Endodermal cell (in vitro differentiated cells): Measurements from ENCODE around the gene NDN. TPM values are rescaled to one million over a fixed set of nuclear protein-coding genes. Genes with fewer than 3 reads are reported as not detected.

Experiments used
- DNase-seq: peaks from one replicate; pipeline ENCODE4 v3.0.0-alpha.2; 2017
- H3K27ac ChIP-seq: 2 replicates; pipeline ENCODE4 v1.5.1; 2013; ENCODE audit warnings: mild to moderate bottlenecking, low read depth, low read length, moderate library complexity
- H3K27me3 ChIP-seq: 2 replicates; pipeline ENCODE4 v1.6.1; 2013; ENCODE audit warnings: mild to moderate bottlenecking, low read length, moderate library complexity; ENCODE audit not compliant: insufficient read depth, control insufficient read depth, poor library complexity, severe bottlenecking
- H3K36me3 ChIP-seq: 2 replicates; pipeline ENCODE4 v1.7.0; 2013; ENCODE audit warnings: mild to moderate bottlenecking, low read length, moderate library complexity; ENCODE audit not compliant: control insufficient read depth, insufficient read depth
- H3K4me1 ChIP-seq: one replicate; pipeline ENCODE4 v1.7.0; 2013; ENCODE audit warnings: low read length; ENCODE audit not compliant: control insufficient read depth, insufficient read depth
- H3K4me3 ChIP-seq: 2 replicates; pipeline ENCODE4 v1.5.1; 2013; ENCODE audit warnings: mild to moderate bottlenecking, low read length, moderate library complexity
- H3K9ac ChIP-seq: 2 replicates; pipeline ENCODE4 v1.6.1; 2013; ENCODE audit warnings: mild to moderate bottlenecking, low read length, moderate library complexity; ENCODE audit not compliant: poor library complexity, severe bottlenecking; ENCODE audit errors: extremely low read depth
- H3K9me3 ChIP-seq: 2 replicates; pipeline ENCODE4 v1.6.1; 2013; ENCODE audit warnings: mild to moderate bottlenecking, low read length, moderate library complexity; ENCODE audit not compliant: control insufficient read depth
- H3K27ac Mint-ChIP-seq: 2 replicates; pipeline ENCODE4 v1.8.0; 2020; ENCODE audit warnings: mixed read lengths
- H3K27me3 Mint-ChIP-seq: 2 replicates; pipeline ENCODE4 v1.8.0; 2021; ENCODE audit warnings: mild to moderate bottlenecking, mixed read lengths; ENCODE audit not compliant: insufficient read depth
- H3K36me3 Mint-ChIP-seq: 2 replicates; pipeline ENCODE4 v1.8.0; 2020; ENCODE audit warnings: low read depth, mixed read lengths
- H3K4me1 Mint-ChIP-seq: 2 replicates; pipeline ENCODE4 v1.8.0; 2020; ENCODE audit warnings: mixed read lengths
- H3K4me3 Mint-ChIP-seq: 2 replicates; pipeline ENCODE4 v1.8.0; 2020; ENCODE audit warnings: mild to moderate bottlenecking, moderate library complexity, mixed read lengths
- H3K9me3 Mint-ChIP-seq: 2 replicates; pipeline ENCODE4 v1.8.0; 2020; ENCODE audit warnings: mild to moderate bottlenecking, mixed read lengths
- WGBS, 2 experiments: methylation state at CpG; one replicate each; pipeline versions ENCODE4 v1.1.5 to v1.1.7; 2013; ENCODE audit warnings: missing lambda C conversion rate in 2 of 2, mixed read lengths in 1 of 2; ENCODE audit not compliant: insufficient coverage in 1 of 2, insufficient read length in 1 of 2; 5-methylcytosine and 5-hydroxymethylcytosine counted together
- total RNA-seq, 2 donors: library from RNA; stranded (reverse); fragmentation: NEBNext Ultra II Directional in 1 of 2; extraction: Animal tissue kit (Norgen Biotek cat#: 25700) in 1 of 2; gene quantifications; 2 replicates in 1 of 2; 3 replicates in 1 of 2; pipeline ENCODE4 v1.2.1, GENCODE V29; 2021
- TF ChIP-seq, protein P1 (sequence below): fragments of 200-600 bp; sonication (generic); conservative IDR thresholded peaks from 2 replicates; pipeline ENCODE4 v1.5.0; 2021; ENCODE audit warnings: antibody characterized with exemption, mild to moderate bottlenecking

NDN gene
- total RNA-seq, 2 donors from 2014 or later, result 40.3 to 41.8 TPM

DNA sequence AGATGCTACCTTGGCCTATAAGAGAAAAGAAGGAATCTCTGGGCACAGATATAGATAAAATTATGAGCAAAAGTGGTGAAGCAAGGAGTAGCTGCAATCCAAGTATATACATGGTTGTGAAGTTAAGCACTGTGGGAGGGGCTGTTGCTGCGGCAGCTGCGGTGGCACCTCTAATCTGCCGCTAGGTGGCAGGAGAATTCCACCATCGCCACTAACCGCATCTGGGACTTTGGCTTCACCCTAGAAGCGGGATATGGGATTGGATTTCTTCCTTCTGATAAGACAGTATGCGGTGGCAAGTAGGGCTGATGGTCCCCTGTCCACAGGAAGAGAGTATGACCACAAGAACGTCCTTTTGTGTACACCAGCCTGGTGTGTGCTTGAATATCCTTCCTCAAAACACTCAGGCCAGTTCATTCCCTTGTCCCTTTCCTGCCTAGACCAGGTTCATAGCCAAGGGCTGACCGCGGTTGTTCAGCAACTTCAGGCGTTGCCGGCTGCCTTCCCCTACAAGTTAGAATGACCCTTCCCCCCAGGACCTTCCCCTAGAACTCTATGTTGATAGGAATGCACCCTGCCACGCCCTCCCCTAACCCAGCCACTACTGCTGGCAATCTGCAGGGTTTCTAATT lies 44.6 kb downstream of the NDN start:
- peak; percentile 84 for DNase-seq
- Mint-ChIP-seq H3K27me3 (peaks cover 12% of the 10 kb centered on the region), H3K4me1 (peaks cover 1% of the 10 kb centered on the region), H3K4me3 (peak overlapping the region; percentile 9), H3K36me3 (no peaks in the 10 kb centered on the region), H3K9me3 (peaks cover 44% of the 10 kb centered on the region), H3K27ac (no peak overlapping the region)
- H3K27me3 ChIP-seq, result no peaks in the 10 kb centered on the region
- H3K36me3 ChIP-seq, result no peaks in the 10 kb centered on the region
- no peak overlapping the region for H3K27ac ChIP-seq
- peak overlapping the region; percentile 32 for H3K4me3 ChIP-seq
- peaks cover 6% of the 10 kb centered on the region for H3K9me3 ChIP-seq
- H3K4me1 ChIP-seq, result no peaks in the 10 kb centered on the region
- WGBS, 2 experiments, result 10 to 33% methylated on average over 2 to 13 of the region's 13 CpGs
- TF ChIP-seq, protein P1, sequence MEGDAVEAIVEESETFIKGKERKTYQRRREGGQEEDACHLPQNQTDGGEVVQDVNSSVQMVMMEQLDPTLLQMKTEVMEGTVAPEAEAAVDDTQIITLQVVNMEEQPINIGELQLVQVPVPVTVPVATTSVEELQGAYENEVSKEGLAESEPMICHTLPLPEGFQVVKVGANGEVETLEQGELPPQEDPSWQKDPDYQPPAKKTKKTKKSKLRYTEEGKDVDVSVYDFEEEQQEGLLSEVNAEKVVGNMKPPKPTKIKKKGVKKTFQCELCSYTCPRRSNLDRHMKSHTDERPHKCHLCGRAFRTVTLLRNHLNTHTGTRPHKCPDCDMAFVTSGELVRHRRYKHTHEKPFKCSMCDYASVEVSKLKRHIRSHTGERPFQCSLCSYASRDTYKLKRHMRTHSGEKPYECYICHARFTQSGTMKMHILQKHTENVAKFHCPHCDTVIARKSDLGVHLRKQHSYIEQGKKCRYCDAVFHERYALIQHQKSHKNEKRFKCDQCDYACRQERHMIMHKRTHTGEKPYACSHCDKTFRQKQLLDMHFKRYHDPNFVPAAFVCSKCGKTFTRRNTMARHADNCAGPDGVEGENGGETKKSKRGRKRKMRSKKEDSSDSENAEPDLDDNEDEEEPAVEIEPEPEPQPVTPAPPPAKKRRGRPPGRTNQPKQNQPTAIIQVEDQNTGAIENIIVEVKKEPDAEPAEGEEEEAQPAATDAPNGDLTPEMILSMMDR, result peak; percentile 88
- H3K9ac ChIP-seq, result no peak overlapping the region

Other genes with a start within 250 kb of the NDN start
- not detected for gene GOLGA6L2, start 240.1 kb downstream of the NDN start, total RNA-seq
- gene MKRN3, start 121.6 kb downstream of the NDN start, total RNA-seq, result not detected
- gene MAGEL2, start 39.4 kb downstream of the NDN start, total RNA-seq, result 1 to 10 TPM; 7.2 to 7.6 TPM